ENCODE measurements around the gene SLC66A2. TPM values are rescaled to one million over a fixed set of nuclear protein-coding genes. Genes with fewer than 3 reads are reported as not detected.

Gene SLC66A2
- total RNA-seq, 1 experiment from 2014 or later = 52.8 TPM

- Histone ChIP-seq H4K20me1 (ENCODE audit: low read length) (no peaks in the 10 kb centered on the region), H3K36me3 (ENCODE audit: low read depth, low read length) (peaks cover 40% of the 10 kb centered on the region), H3K27ac (ENCODE audit: low read length) (no peak overlapping the region), H3F3A (ENCODE audit: low read length, unreplicated experiment) (no peaks in the 10 kb centered on the region), H3K79me2 (ENCODE audit: low read length) (peaks cover 24% of the 10 kb centered on the region), H3K4me3 (ENCODE audit: low read length) (no peak overlapping the region), H3K9ac (ENCODE audit: low read length) (no peak overlapping the region), H3K27me3 (ENCODE audit: low read length) (no peaks in the 10 kb centered on the region), H3K4me2 (ENCODE audit: low read length) (no peak overlapping the region), H3K9me3 (ENCODE audit: low read length) (peaks cover 14% of the 10 kb centered on the region), H2AFZ (ENCODE audit: low read length) (no peak overlapping the region), H3K4me1 (ENCODE audit: insufficient read depth, low read length) (no peaks in the 10 kb centered on the region), H3K9me2 (replicated peaks; ENCODE audit: low read length) (no peaks in the 10 kb centered on the region)
- DNase-seq (no peak), ATAC-seq (no peak)
- TF ChIP-seq EZH2 (IDR thresholded peaks at IDR 0.05; ENCODE audit: low read length, unreplicated experiment) (no peak), EZH2phosphoT487 (IDR thresholded peaks at IDR 0.05; ENCODE audit: borderline replicate concordance, low read length) (no peak), CTCF (conservative IDR thresholded peaks at IDR 0.05; ENCODE audit: low read depth, low read length) (no peak)
- intact Hi-C loops (cut with micrococcal nuclease) = no loop called here
- no TSS peak for BruUV-seq (replicated peaks)
- POLR2A ChIA-PET (ENCODE audit: unreplicated experiment) = no interaction called here
- CTCF ChIA-PET = no interaction called here
These were observed 23.6 kb downstream of the SLC66A2 start for GRCh38 chr18:79927607-79928562.

- DNase-seq (no peak), ATAC-seq (no peak)
- no peaks in the 10 kb centered on the region for H3F3A ChIP-seq (ENCODE audit: low read length, unreplicated experiment)
- TF ChIP-seq CTCF (conservative IDR thresholded peaks at IDR 0.05; ENCODE audit: low read depth, low read length) = no peak
- no peak for TF ChIP-seq EZH2 (IDR thresholded peaks at IDR 0.05; ENCODE audit: low read length, unreplicated experiment)
- no peak for TF ChIP-seq EZH2phosphoT487 (IDR thresholded peaks at IDR 0.05; ENCODE audit: borderline replicate concordance, low read length)
- H2AFZ ChIP-seq (ENCODE audit: low read length) = no peak overlapping the region
- H4K20me1 ChIP-seq (ENCODE audit: low read length) = no peaks in the 10 kb centered on the region
- no peaks in the 10 kb centered on the region for H3K9me2 ChIP-seq (replicated peaks; ENCODE audit: low read length)
- POLR2A ChIA-PET (ENCODE audit: unreplicated experiment) = no interaction called here
- CTCF ChIA-PET = interaction anchor here (0.7 kb wide), 1 partner anchor 10 kb away, joined by 5 read pairs; no protein-coding TSS in a partner anchor
- no TSS peak for BruUV-seq (replicated peaks)
- H3K79me2 ChIP-seq (ENCODE audit: low read length) = peaks cover 19% of the 10 kb centered on the region
- no peaks in the 10 kb centered on the region for H3K4me1 ChIP-seq (ENCODE audit: insufficient read depth, low read length)
- H3K36me3 ChIP-seq (ENCODE audit: low read depth, low read length) = peaks cover 34% of the 10 kb centered on the region
- no peak overlapping the region for H3K4me3 ChIP-seq (ENCODE audit: low read length)
- no peaks in the 10 kb centered on the region for H3K27me3 ChIP-seq (ENCODE audit: low read length)
- H3K9ac ChIP-seq (ENCODE audit: low read length) = no peak overlapping the region
- intact Hi-C loops (cut with micrococcal nuclease) = no loop called here
- H3K27ac ChIP-seq (ENCODE audit: low read length) = no peak overlapping the region
- peaks cover 11% of the 10 kb centered on the region for H3K9me3 ChIP-seq (ENCODE audit: low read length)
- no peak overlapping the region for H3K4me2 ChIP-seq (ENCODE audit: low read length)
These were observed 24.5 kb downstream of the SLC66A2 start for GRCh38 chr18:79926715-79927606.
